ENCODE data around the gene DLG1.

The DLG1 gene

DNA sequence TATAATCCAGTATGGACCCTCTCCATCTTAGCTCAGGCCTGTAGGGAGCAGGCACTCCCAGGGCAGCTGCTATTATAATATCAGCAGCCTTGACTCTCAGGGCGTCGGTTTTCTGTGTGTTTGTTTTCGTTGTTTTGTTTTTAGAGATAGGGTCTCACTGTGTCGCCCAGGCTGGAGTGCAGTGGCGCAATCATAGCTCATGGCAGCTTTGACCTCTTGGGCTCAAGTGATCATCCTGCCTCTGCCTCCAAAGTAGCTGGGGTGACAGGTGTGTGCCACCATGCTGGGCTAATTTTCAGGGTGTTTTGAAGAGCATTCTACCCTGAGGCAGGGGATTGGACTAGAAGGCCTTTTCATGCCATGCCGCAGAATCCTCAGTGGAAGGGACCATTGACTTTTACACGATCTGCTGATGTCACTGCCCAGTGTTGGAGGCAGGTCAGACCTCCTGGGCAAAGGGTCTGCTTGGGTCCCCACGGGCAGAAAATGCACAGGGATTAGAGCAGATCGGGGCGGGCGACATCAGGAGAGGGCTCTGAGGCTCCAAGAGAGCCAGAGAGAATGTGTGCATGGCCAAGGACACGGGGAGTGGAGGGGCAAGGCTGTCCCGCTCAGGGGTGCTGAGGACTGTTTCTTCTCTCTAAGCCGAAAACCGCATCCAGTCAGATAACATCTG, 276.5 kb downstream of the DLG1 start:
- no peak for DNase-seq (ENCODE audit: low read depth in 2 of 3, low spot score in 1 of 3)

DNA sequence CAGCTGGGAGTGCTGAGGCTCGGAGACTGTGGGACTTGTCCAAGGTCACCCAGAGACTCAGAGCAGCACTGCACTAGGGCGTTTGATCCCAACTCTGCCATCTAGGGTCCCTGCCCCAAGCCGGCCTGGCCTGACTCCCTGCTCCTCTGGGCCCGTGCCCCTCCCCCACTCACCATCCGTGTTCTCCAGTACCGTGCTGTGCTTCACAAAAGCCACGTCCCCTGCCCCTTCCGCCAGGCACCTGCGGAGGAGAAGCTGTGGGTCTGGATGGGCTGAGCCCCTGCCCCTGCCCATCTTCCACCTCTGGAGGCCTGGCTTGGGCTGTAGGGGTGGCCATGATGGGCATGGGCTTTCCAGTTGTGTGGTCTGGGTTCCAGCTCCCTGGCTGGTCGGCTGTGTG, 277.2 kb downstream of the DLG1 start:
- DNase-seq (ENCODE audit: low read depth in 2 of 3, low spot score in 1 of 3) = no peak

DNA sequence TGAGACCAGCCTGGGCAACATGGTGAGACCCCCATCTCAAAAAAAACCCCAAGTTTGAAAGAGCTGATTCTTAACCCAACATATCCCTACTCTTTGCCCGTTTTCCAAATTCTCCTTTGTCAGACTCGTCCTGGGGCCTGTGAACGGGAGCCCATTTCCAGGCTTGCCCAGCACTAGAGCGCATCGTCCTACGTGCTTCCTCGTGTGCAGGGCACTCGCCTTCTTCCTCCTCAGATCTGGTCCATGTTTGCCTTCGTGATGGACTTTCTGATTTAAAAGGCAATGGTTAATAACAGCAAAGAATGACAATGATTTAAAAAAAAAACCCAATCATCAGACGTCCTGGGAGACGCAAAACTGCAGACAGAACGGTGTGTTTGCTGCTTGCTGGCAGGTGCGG, 278.9 kb downstream of the DLG1 start:
- DNase-seq (ENCODE audit: low read depth in 2 of 3, low spot score in 1 of 3) = no peak

DNA sequence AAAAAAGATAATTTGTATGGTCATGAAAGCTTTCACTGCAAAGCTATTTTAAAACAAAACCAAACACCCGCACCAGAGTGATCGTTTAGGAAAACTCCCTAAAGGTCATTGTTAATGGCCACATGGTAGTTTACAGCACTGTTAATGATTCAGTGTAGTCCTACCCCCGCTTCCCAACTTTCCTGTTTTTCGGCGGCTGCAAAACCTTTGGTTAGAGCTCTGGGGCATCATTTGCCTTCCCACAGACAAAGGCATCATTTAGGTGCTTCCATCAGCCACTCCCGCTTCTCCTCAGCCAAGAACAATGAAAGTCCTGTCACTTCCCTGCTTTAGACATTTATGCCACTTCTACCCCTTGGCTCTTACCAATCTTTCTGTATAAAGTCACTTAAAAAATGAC, 279.4 kb downstream of the DLG1 start:
- DNase-seq (ENCODE audit: low read depth in 2 of 3, low spot score in 1 of 3) = no peak

DNA sequence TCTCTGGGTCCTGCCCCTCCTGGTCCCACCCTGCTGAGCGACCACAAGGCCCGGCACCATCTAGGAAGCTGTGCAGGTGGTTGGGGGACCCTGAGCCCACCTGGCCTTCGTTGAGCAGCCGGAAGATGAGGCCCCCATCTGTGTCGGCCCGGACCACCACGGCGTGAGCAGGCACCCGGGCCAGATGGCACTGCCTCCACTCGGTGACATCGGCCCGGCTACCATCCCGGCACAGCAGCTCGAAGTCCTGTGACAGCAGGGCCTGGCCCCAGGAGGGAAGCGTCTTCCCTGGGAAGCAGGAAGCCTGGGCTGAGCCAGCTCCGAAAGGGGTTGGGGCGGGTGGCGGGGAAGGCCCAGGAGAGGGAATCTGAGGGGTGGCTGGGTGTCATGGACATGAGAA, 281.4 kb downstream of the DLG1 start:
- no peak for DNase-seq (ENCODE audit: low read depth in 2 of 3, low spot score in 1 of 3)

DNA sequence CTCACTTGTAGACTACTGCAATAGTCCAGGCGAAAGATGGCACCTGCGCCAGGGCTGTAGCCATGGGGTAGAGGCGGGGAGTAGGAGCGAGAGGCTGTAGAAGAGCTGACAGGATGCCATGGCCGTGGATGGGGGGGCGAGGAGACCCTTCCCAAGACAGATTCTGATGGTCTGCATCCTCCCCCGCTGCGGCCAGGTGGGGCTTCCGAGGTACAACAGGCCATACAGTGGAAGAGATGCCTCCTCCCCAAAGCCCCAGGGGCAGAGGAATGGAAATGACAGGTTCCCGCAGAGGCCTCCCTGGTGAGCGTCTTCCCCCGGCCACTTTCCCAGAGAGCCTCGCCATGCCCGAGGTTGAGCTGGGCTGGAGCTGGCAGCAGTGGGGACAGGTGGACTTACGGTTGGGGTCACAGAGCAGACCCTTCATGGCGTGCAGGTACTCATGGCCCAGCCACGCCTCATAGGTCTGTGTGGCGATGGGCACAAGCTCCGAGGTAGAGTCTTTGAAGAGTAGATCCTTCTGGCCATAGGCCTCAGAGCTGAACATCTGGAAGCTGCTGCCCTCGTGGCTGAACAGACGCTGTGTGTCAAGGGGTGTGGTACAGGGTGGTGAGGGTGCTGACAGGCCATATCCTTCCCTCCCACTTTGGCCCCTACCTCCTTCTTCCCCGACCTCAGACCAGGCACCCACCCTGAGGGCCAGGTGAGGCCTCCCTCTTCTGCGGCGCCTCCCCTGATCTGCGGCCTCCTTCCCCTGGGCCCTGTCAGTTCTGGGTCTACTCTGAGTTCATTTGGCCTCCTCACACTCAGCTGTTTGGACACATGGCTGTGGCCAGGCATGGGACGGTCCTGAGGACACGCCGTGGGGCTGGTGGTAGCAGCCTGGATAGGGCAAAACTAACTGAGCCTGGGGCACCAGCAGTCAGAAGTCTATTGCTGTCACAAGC, 282.3 kb downstream of the DLG1 start:
- DNase-seq (ENCODE audit: low read depth in 2 of 3, low spot score in 1 of 3) = no peak

DNA sequence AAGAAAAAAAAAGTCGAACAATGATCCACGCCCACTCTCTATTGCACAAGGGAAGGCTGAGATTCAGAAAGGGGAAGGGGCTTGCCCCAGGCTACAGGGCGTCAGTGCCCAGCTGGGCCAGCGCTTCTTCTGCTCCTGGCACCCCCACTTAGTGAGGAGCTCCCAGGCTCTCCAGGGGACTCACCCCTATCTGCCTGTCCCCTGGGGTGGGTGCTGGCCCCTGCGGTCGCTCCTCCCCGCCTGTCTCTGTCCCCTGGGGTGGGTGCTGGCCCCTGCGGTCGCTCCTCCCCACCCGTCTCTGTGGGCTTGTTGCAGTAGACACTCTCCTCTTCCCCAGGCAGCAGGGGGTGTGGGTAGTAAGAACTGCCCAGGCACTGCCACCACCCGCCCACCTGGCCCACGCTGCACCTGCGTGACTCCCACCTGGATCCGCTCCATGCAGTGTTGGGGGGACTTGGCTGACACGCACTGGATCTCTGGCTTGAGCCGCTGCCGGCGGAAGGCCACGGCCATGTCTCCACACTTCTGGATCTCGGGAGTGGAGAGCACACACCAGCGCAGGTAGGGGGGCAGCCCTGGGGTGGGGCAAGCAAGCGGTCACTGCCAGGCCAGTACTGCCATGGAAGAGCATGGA, 283.4 kb downstream of the DLG1 start:
- DNase-seq (ENCODE audit: low read depth in 2 of 3, low spot score in 1 of 3) = no peak

DNA sequence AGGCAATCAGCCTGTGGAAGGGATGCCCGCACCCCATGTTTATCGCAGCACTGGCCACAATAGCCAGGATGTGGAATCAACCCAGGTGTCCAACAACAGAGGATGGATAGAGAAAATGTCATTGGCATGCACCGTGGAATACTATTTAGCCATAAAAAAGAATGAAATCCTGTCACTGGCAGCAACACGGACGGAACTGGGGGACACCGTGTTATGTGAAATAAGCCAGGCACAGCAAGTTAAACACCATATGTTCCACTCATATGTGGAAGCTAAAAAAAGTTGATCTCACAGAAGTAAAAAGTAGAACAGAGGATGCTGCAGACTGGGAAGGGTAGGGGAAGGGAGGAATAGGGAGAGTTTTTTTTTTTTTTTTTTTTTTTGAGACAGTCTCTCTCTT, 284.4 kb downstream of the DLG1 start:
- DNase-seq (ENCODE audit: low read depth in 2 of 3, low spot score in 1 of 3) = no peak

DNA sequence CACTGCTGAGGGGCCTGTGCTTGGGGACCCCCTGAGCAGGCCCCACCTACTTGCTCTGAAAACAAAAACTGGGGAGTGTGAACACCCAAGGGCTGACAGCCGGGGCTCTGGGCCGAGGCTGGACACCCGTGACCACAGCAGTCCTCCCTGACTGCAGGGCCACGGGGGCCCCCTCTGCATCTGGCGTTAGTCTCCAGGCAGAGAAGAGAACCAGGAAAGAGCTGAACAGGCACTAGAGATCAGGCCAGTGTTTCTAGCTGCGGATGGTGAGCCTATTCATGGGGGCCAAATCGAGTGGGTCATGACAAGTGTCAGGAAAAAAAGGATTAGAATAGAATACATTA, 285.9 kb downstream of the DLG1 start:
- no peak for DNase-seq (ENCODE audit: low read depth in 2 of 3, low spot score in 1 of 3)

DNA sequence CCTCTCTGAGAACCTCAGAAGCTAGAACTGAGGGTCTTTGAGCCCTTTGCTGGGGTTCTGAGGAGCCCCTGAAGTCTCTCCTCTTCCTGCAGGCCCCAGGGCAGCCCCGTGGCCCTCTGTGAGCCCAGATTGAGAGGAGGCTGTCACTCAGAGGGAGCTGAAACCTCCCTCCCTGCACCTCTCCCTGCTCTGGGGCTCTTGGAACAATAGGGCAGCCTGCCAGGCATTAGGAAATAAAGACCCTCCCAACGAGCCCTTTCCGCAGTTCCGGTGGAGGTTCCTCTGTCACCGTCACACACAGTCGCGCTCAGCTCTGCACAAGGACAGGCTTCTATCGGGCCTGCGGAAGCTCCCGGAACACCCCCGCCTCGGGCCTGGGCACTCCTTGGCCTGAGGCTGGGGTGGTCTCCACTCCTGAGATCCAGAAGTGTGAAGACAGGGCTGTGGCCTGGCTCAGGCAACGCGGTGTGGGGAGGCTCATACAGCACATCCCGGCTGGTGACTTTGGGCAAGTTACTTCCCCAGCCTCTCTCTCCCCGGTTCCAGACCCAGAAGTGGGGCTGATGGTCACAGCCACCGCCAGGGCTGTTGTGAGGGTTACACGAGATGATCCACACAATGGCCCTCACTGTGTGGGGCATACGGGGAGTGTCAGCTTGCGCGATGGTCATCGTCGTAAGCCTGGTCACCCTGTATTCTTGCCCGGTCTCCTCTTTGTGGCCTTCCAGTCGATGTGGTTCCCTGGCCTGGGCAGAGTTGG, 286.5 kb downstream of the DLG1 start:
- no peak for DNase-seq (ENCODE audit: low read depth in 2 of 3, low spot score in 1 of 3)

DNA sequence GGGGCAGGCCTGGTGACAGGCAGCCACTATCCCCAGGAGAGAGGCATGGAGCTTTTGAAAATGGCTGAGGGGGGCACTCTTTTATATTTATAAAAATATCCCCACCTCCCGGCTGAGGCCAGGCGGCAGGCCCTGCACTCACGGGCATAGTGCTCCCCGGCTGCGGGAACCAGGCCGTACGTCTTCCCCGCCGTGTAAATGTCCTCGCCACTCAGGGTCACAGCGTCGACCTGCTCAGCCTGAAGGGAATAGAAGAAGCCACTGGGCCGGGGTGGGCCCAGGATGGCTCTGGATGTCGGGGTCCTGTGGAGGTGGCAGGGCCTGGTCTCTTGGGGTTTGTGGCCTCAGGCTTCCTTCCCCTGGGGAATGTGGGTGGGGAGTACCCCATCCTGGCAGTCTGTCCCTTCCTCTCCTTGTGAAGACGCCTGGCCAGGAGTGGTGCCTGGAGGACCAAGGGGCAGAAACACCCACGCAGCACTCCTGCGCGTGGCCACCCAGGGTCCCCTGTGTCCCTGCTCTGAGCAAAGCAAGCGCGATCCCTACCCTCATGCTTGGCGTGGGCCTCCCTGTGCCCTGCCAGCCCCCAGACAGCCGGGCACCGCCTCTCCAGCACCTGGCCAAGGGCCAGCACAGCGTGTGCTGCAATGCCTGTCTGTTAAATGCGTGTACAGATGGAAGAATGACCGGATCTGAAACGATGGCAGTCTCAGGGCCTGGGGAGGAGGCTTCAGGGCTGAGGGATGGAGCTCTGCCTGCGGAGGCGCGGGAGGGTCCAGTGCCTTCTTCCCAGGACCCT, 287.7 kb downstream of the DLG1 start:
- DNase-seq (ENCODE audit: low read depth in 2 of 3, low spot score in 1 of 3) = no peak

DNA sequence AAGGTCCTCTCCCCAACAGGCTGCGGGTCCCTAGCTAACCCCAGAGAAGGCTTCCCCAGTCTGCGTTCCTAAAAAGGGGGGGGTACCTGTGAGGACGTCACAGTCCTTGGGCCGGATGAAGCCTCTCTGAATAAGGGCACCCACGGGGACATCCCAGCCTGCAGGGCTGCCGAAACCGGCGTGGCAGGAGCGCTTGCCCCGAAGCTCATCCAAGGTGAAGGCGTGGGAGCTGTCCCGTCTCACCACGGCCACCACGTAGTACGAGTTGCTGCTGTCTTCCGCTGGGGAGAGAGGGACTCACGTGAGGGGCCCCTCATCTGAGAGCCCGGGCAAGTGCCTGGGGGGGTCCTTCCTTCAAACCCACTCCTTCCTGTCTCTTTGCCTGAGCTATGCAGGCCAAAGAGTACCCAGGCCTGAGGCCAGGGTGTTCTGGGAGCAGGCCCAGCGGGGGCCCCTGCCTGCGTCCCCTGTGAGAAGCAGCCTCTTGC, 288.8 kb downstream of the DLG1 start:
- DNase-seq (ENCODE audit: low read depth in 2 of 3, low spot score in 1 of 3) = no peak

DNA sequence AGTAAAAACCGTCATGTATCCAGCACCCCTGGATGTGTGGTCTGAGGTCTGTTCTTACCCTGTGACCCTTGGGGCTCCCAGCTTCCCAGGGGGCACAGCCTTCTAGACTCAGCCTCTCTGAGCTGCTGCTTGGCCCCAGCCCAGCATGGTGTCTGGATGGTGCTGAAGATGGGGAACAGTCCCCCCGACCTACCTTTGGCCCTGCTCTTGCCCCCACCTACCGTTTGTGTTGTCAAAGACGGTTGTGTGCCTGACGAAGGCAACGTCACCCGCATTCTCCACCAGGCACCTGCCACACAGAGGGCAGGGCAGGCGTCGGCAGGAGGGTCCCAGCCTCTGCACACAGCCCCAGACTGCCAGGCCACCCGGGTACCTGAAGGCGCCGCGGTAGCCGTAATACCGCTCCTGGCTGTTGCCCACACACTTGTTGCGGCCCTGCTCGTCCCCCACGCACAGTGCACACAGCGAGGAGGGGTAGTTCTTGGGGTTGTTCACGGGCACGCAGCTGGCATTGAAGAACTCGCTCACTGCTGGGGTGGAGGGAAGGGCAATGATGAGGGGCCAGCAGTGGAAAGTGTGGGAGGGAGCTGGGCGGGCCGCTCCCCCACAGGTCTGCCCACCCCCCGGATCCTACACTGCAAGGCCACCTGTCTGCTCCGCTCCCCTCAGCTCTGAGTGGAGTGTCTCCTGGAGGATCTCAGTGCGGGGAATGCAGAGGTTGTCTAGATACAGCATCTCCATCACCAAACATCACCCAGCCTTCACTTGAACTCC, 289.8 kb downstream of the DLG1 start:
- no peak for DNase-seq (ENCODE audit: low read depth in 2 of 3, low spot score in 1 of 3)

DNA sequence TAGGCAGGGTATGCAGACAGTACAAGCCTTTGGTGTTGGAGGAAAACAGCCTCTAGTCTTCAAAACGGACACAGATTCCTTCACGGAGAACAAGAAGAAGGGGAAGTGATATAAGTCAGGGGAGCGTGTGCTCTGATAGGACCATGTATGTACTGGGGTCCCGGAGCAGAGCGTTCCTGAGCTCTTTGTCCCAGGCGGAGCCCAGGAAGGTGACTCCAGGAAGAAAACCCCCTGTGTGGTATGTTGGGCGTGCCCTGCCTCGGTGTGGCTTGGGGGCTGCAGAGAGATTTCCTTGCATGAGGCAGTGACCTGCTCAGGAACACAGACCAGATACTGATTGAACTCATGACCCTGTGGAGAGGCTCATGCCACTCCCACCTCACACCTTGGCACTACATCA, 290.5 kb downstream of the DLG1 start:
- no peak for DNase-seq (ENCODE audit: low read depth in 2 of 3, low spot score in 1 of 3)

DNA sequence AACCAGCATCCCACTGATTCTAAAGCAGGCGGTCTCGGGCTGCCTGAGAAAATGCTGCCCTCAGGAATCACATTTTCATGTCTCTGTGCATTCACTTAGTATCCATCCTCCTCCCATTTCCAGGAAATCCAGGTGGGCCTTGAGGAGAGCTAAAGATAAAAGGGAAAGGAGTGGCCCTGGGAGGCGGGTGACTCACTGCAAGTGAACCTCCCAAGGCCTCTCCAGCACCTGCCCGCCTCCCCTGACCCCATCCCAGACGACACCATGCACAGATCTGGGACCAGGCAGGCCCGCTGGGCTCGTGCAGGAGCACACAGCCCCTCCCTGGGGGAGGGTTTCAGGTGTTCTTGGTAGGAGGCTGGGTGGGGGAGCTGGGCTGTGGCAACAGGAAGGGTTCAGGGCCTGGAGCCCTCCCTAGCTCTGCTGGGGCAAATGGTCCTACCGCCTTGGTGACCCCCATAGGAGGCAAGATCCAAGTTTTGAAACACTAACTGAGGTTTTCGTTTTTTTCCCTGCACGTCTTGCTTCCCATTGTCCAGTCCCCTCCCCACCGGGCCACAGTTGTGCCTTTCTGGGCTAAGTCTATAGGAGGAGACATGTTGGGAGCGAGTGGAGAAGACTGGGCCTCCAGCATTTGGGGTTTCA, 291.0 kb downstream of the DLG1 start:
- no peak for DNase-seq (ENCODE audit: low read depth in 2 of 3, low spot score in 1 of 3)

DNA sequence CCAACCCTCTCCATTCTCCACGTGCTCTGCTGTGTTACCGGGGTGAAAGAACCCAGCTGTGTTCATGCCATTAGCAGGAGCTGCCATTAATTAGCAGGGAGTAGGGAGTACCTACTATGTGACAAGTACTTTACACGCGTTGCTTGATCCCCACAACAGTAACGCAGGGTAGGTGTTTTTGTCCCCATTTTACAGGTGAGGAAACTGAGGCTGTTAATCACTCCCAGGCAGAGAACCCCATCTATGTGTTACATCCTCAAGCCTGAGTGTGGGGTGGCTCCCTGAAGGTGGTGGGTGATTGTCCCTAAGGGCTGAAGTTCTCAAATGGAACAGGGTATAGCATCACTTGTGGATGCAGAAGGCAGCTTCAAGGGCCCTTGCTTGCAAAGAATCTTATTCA, 291.6 kb downstream of the DLG1 start:
- DNase-seq (ENCODE audit: low read depth in 2 of 3, low spot score in 1 of 3) = no peak

DNA sequence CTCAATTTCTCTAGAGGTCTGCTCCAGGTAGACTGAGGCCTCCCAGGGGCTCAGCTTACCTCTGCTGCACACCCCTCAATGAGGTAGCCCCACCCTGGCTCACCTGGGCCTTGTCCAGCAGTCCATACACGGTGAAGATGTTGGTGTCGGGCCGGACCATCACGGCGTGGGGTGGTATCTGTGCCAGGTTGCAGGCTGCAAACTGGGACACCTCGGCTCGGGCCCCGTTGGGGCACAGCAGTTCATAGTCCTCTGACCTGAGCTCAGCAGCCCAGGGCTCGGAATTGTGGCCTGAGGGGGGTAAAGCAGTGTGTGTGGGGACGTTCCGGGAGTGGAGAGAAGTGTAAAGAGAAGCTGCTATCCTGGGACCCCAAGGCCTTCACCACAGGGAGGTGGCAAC, 292.0 kb downstream of the DLG1 start:
- DNase-seq (ENCODE audit: low read depth in 2 of 3, low spot score in 1 of 3) = no peak

DNA sequence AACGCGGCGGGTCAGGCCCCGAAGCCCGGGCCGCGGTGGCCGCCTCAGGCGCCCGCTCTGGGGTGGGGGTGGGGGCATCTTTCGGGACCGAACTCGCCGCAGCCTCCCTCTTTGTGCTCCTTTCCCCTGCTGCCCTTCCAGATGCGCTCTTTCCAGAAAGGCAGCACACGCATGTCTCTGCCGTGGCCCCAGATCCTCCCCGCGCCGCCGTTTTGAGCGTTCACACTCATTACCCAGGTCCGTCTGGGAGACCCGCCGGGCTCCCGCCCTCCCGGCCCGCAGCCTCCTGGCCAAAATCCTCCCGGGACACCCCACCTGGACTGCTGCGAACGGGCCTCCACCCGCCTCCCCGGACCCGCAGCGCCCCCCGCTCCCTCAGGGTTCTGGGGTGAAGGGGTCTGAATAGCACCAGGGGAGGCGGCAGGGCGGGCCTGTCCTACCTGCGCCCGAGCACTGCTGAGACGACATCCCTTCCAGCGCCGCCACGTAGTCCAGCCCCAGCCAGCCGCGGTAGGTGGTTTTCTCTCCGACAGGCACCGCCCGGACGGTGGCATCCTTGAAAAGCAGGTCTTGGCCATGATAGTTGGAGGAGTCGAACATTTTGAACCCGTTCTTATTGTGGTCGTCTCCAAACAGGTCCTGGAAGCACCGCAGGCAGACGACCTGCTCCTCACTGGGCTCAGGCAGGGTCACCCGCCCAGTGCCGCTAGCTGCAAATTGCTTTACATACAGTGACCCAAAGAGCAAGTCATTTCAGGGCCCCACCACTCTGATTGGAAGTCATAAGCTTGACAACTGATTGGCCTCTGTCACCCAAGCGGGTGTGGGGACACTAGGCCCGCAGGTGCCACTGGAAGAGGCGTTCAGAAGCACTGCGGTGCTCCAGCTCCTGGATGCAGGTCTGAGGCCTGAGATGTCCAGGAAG, 294.7 kb downstream of the DLG1 start:
- peak in 1 of 3 donors; percentile 7 for DNase-seq (ENCODE audit: low read depth in 2 of 3, low spot score in 1 of 3)
